ENCODE measurements around the gene ARPC1B.
A peak's percentile ranks its signal among the peaks of the same experiment; 100 is the strongest.
"Not testable (repeated sequence)": the region's sequence is repeated elsewhere in the genome, so short reads cannot be mapped to it uniquely, and the experiment has no call there.

Gene ARPC1B

GRCh38 chr7:99381664-99382075 lies 7.1 kb downstream of the ARPC1B start:
- Histone ChIP-seq H3K27me3 (ENCODE audit: insufficient read depth, low read length) (no peaks in the 10 kb centered on the region), H3K9ac (ENCODE audit: low read depth, low read length) (no peak overlapping the region), H3K4me3 (ENCODE audit: low read length) (no peak overlapping the region), H3K36me3 (ENCODE audit: insufficient read depth, low read length) (peaks cover 23% of the 10 kb centered on the region), H3K9me3 (ENCODE audit: insufficient read depth, low read depth, low read length) (no peaks in the 10 kb centered on the region), H3K27ac (ENCODE audit: low read depth, low read length) (no peak overlapping the region), H3K4me1 (ENCODE audit: insufficient read depth, low read length) (no peaks in the 10 kb centered on the region)
- 93% methylated on average over 7 of the region's 7 CpGs for WGBS

- 97% methylated on average over 10 of the region's 10 CpGs for WGBS
- no peak overlapping the region for H3K4me3 ChIP-seq (ENCODE audit: low read length)
- H3K27ac ChIP-seq (ENCODE audit: low read depth, low read length), result no peak overlapping the region
- no peaks in the 10 kb centered on the region for H3K27me3 ChIP-seq (ENCODE audit: insufficient read depth, low read length)
- no peak overlapping the region for H3K9ac ChIP-seq (ENCODE audit: low read depth, low read length)
- H3K9me3 ChIP-seq (ENCODE audit: insufficient read depth, low read depth, low read length), result no peaks in the 10 kb centered on the region
- H3K36me3 ChIP-seq (ENCODE audit: insufficient read depth, low read length), result peaks cover 28% of the 10 kb centered on the region
- H3K4me1 ChIP-seq (ENCODE audit: insufficient read depth, low read length), result no peaks in the 10 kb centered on the region
Measured at GRCh38 chr7:99383203-99383602, 8.7 kb downstream of the ARPC1B start.

- Histone ChIP-seq H3K9me3 (ENCODE audit: insufficient read depth, low read depth, low read length) (no peaks in the 10 kb centered on the region), H3K27me3 (ENCODE audit: insufficient read depth, low read length) (no peaks in the 10 kb centered on the region), H3K4me3 (ENCODE audit: low read length) (no peak overlapping the region), H3K36me3 (ENCODE audit: insufficient read depth, low read length) (peaks cover 32% of the 10 kb centered on the region), H3K4me1 (ENCODE audit: insufficient read depth, low read length) (no peaks in the 10 kb centered on the region), H3K9ac (ENCODE audit: low read depth, low read length) (no peak overlapping the region), H3K27ac (ENCODE audit: low read depth, low read length) (no peak overlapping the region)
- 96% methylated on average over 13 of the region's 13 CpGs for WGBS
Measured at GRCh38 chr7:99383791-99384370, 9.4 kb downstream of the ARPC1B start.

- H3K27ac ChIP-seq (ENCODE audit: low read depth, low read length), result no peak overlapping the region
- H3K4me1 ChIP-seq (ENCODE audit: insufficient read depth, low read length), result no peaks in the 10 kb centered on the region
- peaks cover 36% of the 10 kb centered on the region for H3K36me3 ChIP-seq (ENCODE audit: insufficient read depth, low read length)
- no peak overlapping the region for H3K9ac ChIP-seq (ENCODE audit: low read depth, low read length)
- 97% methylated on average over 4 of the region's 4 CpGs for WGBS
- H3K27me3 ChIP-seq (ENCODE audit: insufficient read depth, low read length), result no peaks in the 10 kb centered on the region
- H3K4me3 ChIP-seq (ENCODE audit: low read length), result no peak overlapping the region
- H3K9me3 ChIP-seq (ENCODE audit: insufficient read depth, low read depth, low read length), result no peaks in the 10 kb centered on the region
Measured at GRCh38 chr7:99384523-99384922, 10.0 kb downstream of the ARPC1B start.

- H3K4me3 ChIP-seq (ENCODE audit: low read length), result no peak overlapping the region
- peaks cover 43% of the 10 kb centered on the region for H3K36me3 ChIP-seq (ENCODE audit: insufficient read depth, low read length)
Measured at GRCh38 chr7:99385564-99385963, 11.0 kb downstream of the ARPC1B start.

GRCh38 chr7:99386584-99387238 lies 12.2 kb downstream of the ARPC1B start:
- Histone ChIP-seq H3K4me3 (ENCODE audit: low read length) (no peak overlapping the region), H3K36me3 (ENCODE audit: insufficient read depth, low read length) (peaks cover 46% of the 10 kb centered on the region), H3K9me3 (ENCODE audit: insufficient read depth, low read depth, low read length) (no peaks in the 10 kb centered on the region), H3K4me1 (ENCODE audit: insufficient read depth, low read length) (no peaks in the 10 kb centered on the region), H3K27ac (ENCODE audit: low read depth, low read length) (no peak overlapping the region), H3K27me3 (ENCODE audit: insufficient read depth, low read length) (no peaks in the 10 kb centered on the region), H3K9ac (ENCODE audit: low read depth, low read length) (no peak overlapping the region)
- 90% methylated on average over 9 of the region's 9 CpGs for WGBS

More at GRCh38 chr7:99385564-99385963, 11.0 kb downstream of the ARPC1B start:
- no peaks in the 10 kb centered on the region for H3K4me1 ChIP-seq (ENCODE audit: insufficient read depth, low read length)
- H3K27ac ChIP-seq (ENCODE audit: low read depth, low read length), result no peak overlapping the region
- no peaks in the 10 kb centered on the region for H3K9me3 ChIP-seq (ENCODE audit: insufficient read depth, low read depth, low read length)
- 94% methylated on average over 8 of the region's 8 CpGs for WGBS
- H3K27me3 ChIP-seq (ENCODE audit: insufficient read depth, low read length), result no peaks in the 10 kb centered on the region
- no peak overlapping the region for H3K9ac ChIP-seq (ENCODE audit: low read depth, low read length)

- not testable (repeated sequence) for H3K9me3 ChIP-seq (ENCODE audit: insufficient read depth, low read depth, low read length); H3K4me1 ChIP-seq (ENCODE audit: insufficient read depth, low read length); H3K27me3 ChIP-seq (ENCODE audit: insufficient read depth, low read length); H3K9ac ChIP-seq (ENCODE audit: low read depth, low read length); H3K27ac ChIP-seq (ENCODE audit: low read depth, low read length); H3K4me3 ChIP-seq (ENCODE audit: low read length)
- 96% methylated on average over 14 of the region's 14 CpGs for WGBS
- H3K36me3 ChIP-seq (ENCODE audit: insufficient read depth, low read length), result peaks cover 46% of the 10 kb centered on the region
Measured at GRCh38 chr7:99387239-99387635, 12.7 kb downstream of the ARPC1B start.

- 96% methylated on average over 20 of the region's 20 CpGs for WGBS
- H3K27ac ChIP-seq (ENCODE audit: low read depth, low read length), result no peak overlapping the region
- H3K4me3 ChIP-seq (ENCODE audit: low read length), result no peak overlapping the region
- no peak overlapping the region for H3K9ac ChIP-seq (ENCODE audit: low read depth, low read length)
- H3K27me3 ChIP-seq (ENCODE audit: insufficient read depth, low read length), result no peaks in the 10 kb centered on the region
- H3K36me3 ChIP-seq (ENCODE audit: insufficient read depth, low read length), result peaks cover 46% of the 10 kb centered on the region
- H3K9me3 ChIP-seq (ENCODE audit: insufficient read depth, low read depth, low read length), result no peaks in the 10 kb centered on the region
- no peaks in the 10 kb centered on the region for H3K4me1 ChIP-seq (ENCODE audit: insufficient read depth, low read length)
Measured at GRCh38 chr7:99387912-99388311, 13.4 kb downstream of the ARPC1B start.

- 93% methylated on average over 13 of the region's 13 CpGs for WGBS
- Histone ChIP-seq H3K27ac (ENCODE audit: low read depth, low read length) (no peak overlapping the region), H3K9ac (ENCODE audit: low read depth, low read length) (no peak overlapping the region), H3K36me3 (ENCODE audit: insufficient read depth, low read length) (peaks cover 55% of the 10 kb centered on the region), H3K27me3 (ENCODE audit: insufficient read depth, low read length) (no peaks in the 10 kb centered on the region), H3K4me1 (ENCODE audit: insufficient read depth, low read length) (peaks cover 3% of the 10 kb centered on the region; the same call in 1 of the 2 replicates), H3K9me3 (ENCODE audit: insufficient read depth, low read depth, low read length) (no peaks in the 10 kb centered on the region), H3K4me3 (ENCODE audit: low read length) (no peak overlapping the region)
Measured at GRCh38 chr7:99389772-99390171, 15.2 kb downstream of the ARPC1B start.

GRCh38 chr7:99390941-99391602 lies 16.5 kb downstream of the ARPC1B start:
- Histone ChIP-seq H3K9ac (ENCODE audit: low read depth, low read length) (no peak overlapping the region), H3K9me3 (ENCODE audit: insufficient read depth, low read depth, low read length) (no peaks in the 10 kb centered on the region), H3K27ac (ENCODE audit: low read depth, low read length) (no peak overlapping the region), H3K4me1 (ENCODE audit: insufficient read depth, low read length) (peaks cover 3% of the 10 kb centered on the region; the same call in 1 of the 2 replicates), H3K36me3 (ENCODE audit: insufficient read depth, low read length) (peaks cover 67% of the 10 kb centered on the region), H3K4me3 (ENCODE audit: low read length) (no peak overlapping the region), H3K27me3 (ENCODE audit: insufficient read depth, low read length) (no peaks in the 10 kb centered on the region)
- WGBS, result 94% methylated on average over 22 of the region's 23 CpGs

GRCh38 chr7:99392046-99392445 lies 17.5 kb downstream of the ARPC1B start:
- no peaks in the 10 kb centered on the region for H3K9me3 ChIP-seq (ENCODE audit: insufficient read depth, low read depth, low read length)
- H3K27ac ChIP-seq (ENCODE audit: low read depth, low read length), result no peak overlapping the region; the same call in 1 of the 2 replicates
- WGBS, result 87% methylated on average over 8 of the region's 8 CpGs
- H3K4me1 ChIP-seq (ENCODE audit: insufficient read depth, low read length), result peaks cover 3% of the 10 kb centered on the region; the same call in 1 of the 2 replicates
- no peaks in the 10 kb centered on the region for H3K27me3 ChIP-seq (ENCODE audit: insufficient read depth, low read length)
- peak overlapping the region; percentile 61 for H3K4me3 ChIP-seq (ENCODE audit: low read length)
- H3K9ac ChIP-seq (ENCODE audit: low read depth, low read length), result peak overlapping the region; percentile 67
- peaks cover 64% of the 10 kb centered on the region for H3K36me3 ChIP-seq (ENCODE audit: insufficient read depth, low read length)
